Measurements from ENCODE around the gene ZRANB1.

The ZRANB1 gene

DNA sequence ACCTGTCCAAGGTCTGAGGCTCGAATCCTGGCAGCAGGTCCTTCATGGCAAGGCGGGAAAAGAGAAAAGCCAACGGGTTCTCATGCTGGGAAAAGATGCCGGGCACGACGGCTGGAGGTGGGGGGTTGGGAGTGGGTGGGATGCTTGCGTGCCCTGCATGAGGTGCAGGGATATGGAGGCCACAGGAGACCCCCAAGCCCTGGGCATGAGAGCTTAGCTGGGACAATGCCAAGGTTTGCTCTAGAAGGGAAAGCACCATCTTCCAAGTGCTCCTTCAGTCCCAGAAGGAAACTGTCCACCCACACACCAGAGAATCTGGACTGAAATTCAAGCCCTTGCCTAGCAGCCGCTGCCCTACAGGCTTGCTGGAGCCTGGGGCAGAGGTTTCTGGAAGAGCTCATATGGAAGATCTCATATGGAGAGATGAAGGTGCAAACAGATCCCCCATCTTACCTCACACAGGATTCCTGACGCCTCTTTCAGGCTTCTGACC lies 64.3 kb downstream of the ZRANB1 start:
- no peak overlapping the region for H3K4me3 ChIP-seq (ENCODE audit: severe bottlenecking)
- H3K27ac ChIP-seq (ENCODE audit: poor library complexity, severe bottlenecking), result no peak overlapping the region
- DNase-seq (ENCODE audit: low spot score) (no peak), ATAC-seq (ENCODE audit: low read depth) (no peak)
- TF ChIP-seq, protein P1, sequence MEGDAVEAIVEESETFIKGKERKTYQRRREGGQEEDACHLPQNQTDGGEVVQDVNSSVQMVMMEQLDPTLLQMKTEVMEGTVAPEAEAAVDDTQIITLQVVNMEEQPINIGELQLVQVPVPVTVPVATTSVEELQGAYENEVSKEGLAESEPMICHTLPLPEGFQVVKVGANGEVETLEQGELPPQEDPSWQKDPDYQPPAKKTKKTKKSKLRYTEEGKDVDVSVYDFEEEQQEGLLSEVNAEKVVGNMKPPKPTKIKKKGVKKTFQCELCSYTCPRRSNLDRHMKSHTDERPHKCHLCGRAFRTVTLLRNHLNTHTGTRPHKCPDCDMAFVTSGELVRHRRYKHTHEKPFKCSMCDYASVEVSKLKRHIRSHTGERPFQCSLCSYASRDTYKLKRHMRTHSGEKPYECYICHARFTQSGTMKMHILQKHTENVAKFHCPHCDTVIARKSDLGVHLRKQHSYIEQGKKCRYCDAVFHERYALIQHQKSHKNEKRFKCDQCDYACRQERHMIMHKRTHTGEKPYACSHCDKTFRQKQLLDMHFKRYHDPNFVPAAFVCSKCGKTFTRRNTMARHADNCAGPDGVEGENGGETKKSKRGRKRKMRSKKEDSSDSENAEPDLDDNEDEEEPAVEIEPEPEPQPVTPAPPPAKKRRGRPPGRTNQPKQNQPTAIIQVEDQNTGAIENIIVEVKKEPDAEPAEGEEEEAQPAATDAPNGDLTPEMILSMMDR (IDR thresholded peaks at IDR 0.05; ENCODE audit: poor library complexity, severe bottlenecking), result no peak
- no peaks in the 10 kb centered on the region for H3K27me3 ChIP-seq (ENCODE audit: insufficient read depth, poor library complexity, severe bottlenecking)
- peaks cover 51% of the 10 kb centered on the region for H3K36me3 ChIP-seq (ENCODE audit: low read depth)
- peaks cover 39% of the 10 kb centered on the region for H3K4me1 ChIP-seq (ENCODE audit: insufficient read depth, poor library complexity, severe bottlenecking)
- no peaks in the 10 kb centered on the region for H3K9me3 ChIP-seq (ENCODE audit: severe bottlenecking)

DNA sequence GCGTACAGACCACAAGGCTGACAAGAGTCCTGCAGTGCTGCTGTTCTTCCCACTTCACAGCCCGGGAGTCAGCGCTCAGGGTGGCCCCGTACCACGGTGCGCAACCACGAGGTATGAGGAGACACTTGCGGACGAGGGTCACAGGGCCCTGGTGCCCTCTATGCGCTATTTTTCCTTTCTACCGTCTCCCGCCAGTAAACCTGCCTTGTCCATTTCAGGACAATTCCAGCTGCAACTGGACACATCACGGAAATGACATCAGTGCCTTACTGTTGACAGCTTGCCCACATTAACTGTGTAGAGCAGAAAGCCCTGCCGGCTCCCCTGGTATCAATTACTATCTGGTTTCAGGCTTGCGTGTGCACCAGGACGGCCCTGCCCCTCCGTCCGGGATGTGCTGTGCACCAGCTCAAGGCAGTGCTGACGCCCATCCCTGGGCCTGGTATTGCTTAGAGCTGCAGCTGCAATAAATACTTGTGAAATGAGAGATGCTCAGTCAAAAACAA lies 65.1 kb downstream of the ZRANB1 start:
- H3K9me3 ChIP-seq (ENCODE audit: severe bottlenecking), result no peaks in the 10 kb centered on the region
- DNase-seq (ENCODE audit: low spot score), result peak; percentile 33
- H3K4me1 ChIP-seq (ENCODE audit: insufficient read depth, poor library complexity, severe bottlenecking), result peaks cover 39% of the 10 kb centered on the region
- H3K27me3 ChIP-seq (ENCODE audit: insufficient read depth, poor library complexity, severe bottlenecking), result no peaks in the 10 kb centered on the region
- no peak for ATAC-seq (ENCODE audit: low read depth)
- peak overlapping the region; percentile 80 for H3K27ac ChIP-seq (ENCODE audit: poor library complexity, severe bottlenecking)
- TF ChIP-seq, protein P1 (IDR thresholded peaks at IDR 0.05; ENCODE audit: poor library complexity, severe bottlenecking), result no peak
- no peak overlapping the region for H3K4me3 ChIP-seq (ENCODE audit: severe bottlenecking)
- H3K36me3 ChIP-seq (ENCODE audit: low read depth), result peaks cover 45% of the 10 kb centered on the region

DNA sequence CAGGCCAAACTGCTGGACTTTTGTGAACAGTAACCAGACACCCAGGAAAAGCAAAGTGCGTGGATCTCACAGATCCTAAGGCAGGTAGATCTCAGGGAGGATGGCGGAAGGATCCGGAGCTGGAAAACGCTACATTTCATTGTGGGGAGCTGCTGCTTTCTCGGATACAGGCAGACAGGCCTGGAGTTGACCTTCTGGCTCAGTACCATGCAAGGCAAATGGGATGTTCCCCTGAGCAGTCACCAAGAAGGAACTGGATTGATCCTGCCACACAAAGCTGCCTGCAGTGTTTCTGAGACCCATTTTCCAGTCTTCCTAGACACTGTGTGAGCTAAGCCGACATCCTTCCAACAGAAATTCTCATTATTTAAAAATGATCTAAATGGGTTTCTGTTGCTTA lies 65.5 kb downstream of the ZRANB1 start:
- DNase-seq (ENCODE audit: low spot score) (no peak), ATAC-seq (ENCODE audit: low read depth) (no peak)
- H3K4me1 ChIP-seq (ENCODE audit: insufficient read depth, poor library complexity, severe bottlenecking), result peaks cover 35% of the 10 kb centered on the region
- no peaks in the 10 kb centered on the region for H3K27me3 ChIP-seq (ENCODE audit: insufficient read depth, poor library complexity, severe bottlenecking)
- TF ChIP-seq, protein P1 (IDR thresholded peaks at IDR 0.05; ENCODE audit: poor library complexity, severe bottlenecking), result no peak
- H3K36me3 ChIP-seq (ENCODE audit: low read depth), result peaks cover 41% of the 10 kb centered on the region
- no peaks in the 10 kb centered on the region for H3K9me3 ChIP-seq (ENCODE audit: severe bottlenecking)
- H3K4me3 ChIP-seq (ENCODE audit: severe bottlenecking), result no peak overlapping the region
- H3K27ac ChIP-seq (ENCODE audit: poor library complexity, severe bottlenecking), result peak overlapping the region; percentile 80

DNA sequence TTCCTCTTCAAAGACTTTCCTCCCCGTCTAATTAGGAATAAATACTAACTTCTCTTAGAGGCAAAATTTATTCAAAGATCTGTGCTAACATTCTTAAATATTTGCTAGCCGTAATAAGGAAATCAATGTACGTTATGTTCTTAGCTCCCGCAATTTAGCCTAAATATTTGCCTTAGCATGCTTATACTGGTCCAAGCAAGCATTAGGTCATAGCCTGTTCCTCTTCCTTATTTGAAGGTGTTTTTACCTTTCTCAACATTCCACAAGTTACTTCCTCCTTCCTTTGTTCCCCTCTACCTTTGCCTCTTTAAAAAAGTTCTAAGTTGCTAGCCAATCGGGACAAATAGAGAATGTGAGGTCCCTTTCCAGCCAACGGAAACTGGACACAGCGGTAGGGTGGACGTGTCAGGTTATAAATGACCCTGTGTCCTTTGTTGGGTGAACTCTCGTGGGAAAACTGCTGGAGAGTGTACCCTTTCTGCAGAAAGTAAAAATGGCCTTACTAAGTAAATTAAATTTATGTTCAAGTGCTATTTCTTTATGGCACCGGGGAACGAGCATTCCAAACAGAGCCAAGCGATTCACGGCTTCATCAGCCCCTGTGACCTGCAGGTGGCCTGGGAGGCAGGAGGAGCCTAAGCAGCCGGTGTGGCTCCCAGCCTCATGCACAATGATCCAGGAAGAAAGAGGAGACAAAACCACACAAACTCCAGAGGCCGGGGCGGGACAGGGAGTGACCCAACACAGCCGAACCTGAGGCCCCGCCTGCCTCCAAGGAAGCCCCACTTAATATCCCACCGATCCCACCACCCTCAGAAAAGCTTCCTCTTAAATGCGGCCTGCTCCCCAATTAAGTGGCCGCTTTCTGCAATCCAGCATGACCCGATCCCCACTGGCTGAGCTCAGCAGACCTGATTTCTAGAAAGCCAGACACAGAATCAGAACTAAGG lies 67.0 kb downstream of the ZRANB1 start:
- DNase-seq (ENCODE audit: low spot score) (peak; percentile 45), ATAC-seq (ENCODE audit: low read depth) (peak; percentile 27; the same call in 2 of the 3 replicates)
- Histone ChIP-seq H3K9me3 (ENCODE audit: severe bottlenecking) (no peaks in the 10 kb centered on the region), H3K27me3 (ENCODE audit: insufficient read depth, poor library complexity, severe bottlenecking) (no peaks in the 10 kb centered on the region), H3K4me1 (ENCODE audit: insufficient read depth, poor library complexity, severe bottlenecking) (peaks cover 33% of the 10 kb centered on the region), H3K27ac (ENCODE audit: poor library complexity, severe bottlenecking) (peak overlapping the region; percentile 80), H3K4me3 (ENCODE audit: severe bottlenecking) (no peak overlapping the region), H3K36me3 (ENCODE audit: low read depth) (peaks cover 31% of the 10 kb centered on the region)
- TF ChIP-seq, protein P1 (IDR thresholded peaks at IDR 0.05; ENCODE audit: poor library complexity, severe bottlenecking), result no peak
